WTC11 (cell line): ENCODE measurements around the gene PSMD13.

Experiments used
- E2F4 ChIP-seq: sonication (generic); formaldehyde crosslinking; IDR thresholded peaks from 2 replicates; pipeline ENCODE4 v1.8.1; 2022; ENCODE audit warnings: low read depth, mild to moderate bottlenecking, moderate library complexity, missing genetic modification reagents, borderline replicate concordance
- ESRRA ChIP-seq: sonication (generic); formaldehyde crosslinking; IDR thresholded peaks from 2 replicates; pipeline ENCODE4 v1.8.1; 2022; ENCODE audit warnings: mild to moderate bottlenecking, missing genetic modification reagents, borderline replicate concordance
- ETV6 ChIP-seq: sonication (generic); formaldehyde crosslinking; IDR thresholded peaks from 2 replicates; pipeline ENCODE4 v1.8.1; 2022; ENCODE audit warnings: mild to moderate bottlenecking, missing genetic modification reagents
- IRF2 ChIP-seq: sonication (generic); formaldehyde crosslinking; IDR thresholded peaks from 2 replicates; pipeline ENCODE4 v1.8.0; 2022; ENCODE audit warnings: low read depth, missing genetic modification reagents, borderline replicate concordance
- JUN ChIP-seq: sonication (generic); formaldehyde crosslinking; IDR thresholded peaks from 2 replicates; pipeline ENCODE4 v1.8.0; 2023; ENCODE audit warnings: mild to moderate bottlenecking, missing genetic modification reagents
- MXD4 ChIP-seq: fragments of 250-450 bp; sonication (Bioruptor Pico); IDR thresholded peaks from 2 replicates; pipeline ENCODE4 v1.8.0; 2021; ENCODE audit warnings: mild to moderate bottlenecking, moderate library complexity, borderline replicate concordance
- NR1H2 ChIP-seq: sonication (generic); formaldehyde crosslinking; IDR thresholded peaks from 2 replicates; pipeline ENCODE4 v1.9.0; 2021; ENCODE audit warnings: mild to moderate bottlenecking, moderate library complexity, missing genetic modification reagents
- NR3C1 ChIP-seq: sonication (generic); formaldehyde crosslinking; conservative IDR thresholded peaks from 2 replicates; pipeline ENCODE4 v1.8.1; 2023; ENCODE audit warnings: low read depth, mild to moderate bottlenecking, missing genetic modification reagents
- SP1 ChIP-seq: sonication (generic); formaldehyde crosslinking; conservative IDR thresholded peaks from 2 replicates; pipeline ENCODE4 v1.8.1; 2022; ENCODE audit warnings: missing genetic modification reagents
- USF1 ChIP-seq: sonication (generic); formaldehyde crosslinking; IDR thresholded peaks from 2 replicates; pipeline ENCODE4 v1.8.0; 2022; ENCODE audit warnings: mild to moderate bottlenecking, missing genetic modification reagents
- ZNF219 ChIP-seq: sonication (generic); formaldehyde crosslinking; IDR thresholded peaks from 2 replicates; pipeline ENCODE4 v1.8.0; 2023; ENCODE audit warnings: missing genetic modification reagents, mild to moderate bottlenecking, borderline replicate concordance
- TF ChIP-seq, protein P1 (sequence below): fragments of 200-600 bp; IDR thresholded peaks from 2 replicates; pipeline ENCODE4 v1.8.0; 2022; ENCODE audit warnings: antibody characterized with exemption
- TF ChIP-seq, protein P2 (sequence below): sonication (generic); formaldehyde crosslinking; IDR thresholded peaks from 2 replicates; pipeline ENCODE4 v1.8.1; 2023; ENCODE audit warnings: mild to moderate bottlenecking, missing genetic modification reagents
- TF ChIP-seq, protein P3 (sequence below): fragments of 250-450 bp; sonication (Bioruptor Pico); IDR thresholded peaks from 2 replicates; pipeline ENCODE4 v2.1.2; 2022; ENCODE audit warnings: mild to moderate bottlenecking, moderate library complexity

DNA sequence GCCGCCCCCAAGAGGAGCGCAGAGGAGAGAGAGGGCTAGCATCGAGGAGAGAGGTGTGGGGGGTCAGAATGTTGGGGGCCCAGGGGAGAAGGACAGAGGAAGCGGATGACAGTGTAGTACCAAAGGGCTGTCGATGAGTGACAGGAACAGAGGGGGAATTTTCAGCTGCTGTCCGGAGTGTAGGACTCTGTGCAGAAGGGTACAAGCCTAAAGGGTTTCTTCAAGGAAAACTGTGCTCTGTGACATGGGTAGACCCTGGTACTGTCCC lies 36.1 kb downstream of the PSMD13 start:
- TF ChIP-seq, protein P1, sequence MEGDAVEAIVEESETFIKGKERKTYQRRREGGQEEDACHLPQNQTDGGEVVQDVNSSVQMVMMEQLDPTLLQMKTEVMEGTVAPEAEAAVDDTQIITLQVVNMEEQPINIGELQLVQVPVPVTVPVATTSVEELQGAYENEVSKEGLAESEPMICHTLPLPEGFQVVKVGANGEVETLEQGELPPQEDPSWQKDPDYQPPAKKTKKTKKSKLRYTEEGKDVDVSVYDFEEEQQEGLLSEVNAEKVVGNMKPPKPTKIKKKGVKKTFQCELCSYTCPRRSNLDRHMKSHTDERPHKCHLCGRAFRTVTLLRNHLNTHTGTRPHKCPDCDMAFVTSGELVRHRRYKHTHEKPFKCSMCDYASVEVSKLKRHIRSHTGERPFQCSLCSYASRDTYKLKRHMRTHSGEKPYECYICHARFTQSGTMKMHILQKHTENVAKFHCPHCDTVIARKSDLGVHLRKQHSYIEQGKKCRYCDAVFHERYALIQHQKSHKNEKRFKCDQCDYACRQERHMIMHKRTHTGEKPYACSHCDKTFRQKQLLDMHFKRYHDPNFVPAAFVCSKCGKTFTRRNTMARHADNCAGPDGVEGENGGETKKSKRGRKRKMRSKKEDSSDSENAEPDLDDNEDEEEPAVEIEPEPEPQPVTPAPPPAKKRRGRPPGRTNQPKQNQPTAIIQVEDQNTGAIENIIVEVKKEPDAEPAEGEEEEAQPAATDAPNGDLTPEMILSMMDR = no peak
- no peak for TF ChIP-seq USF1 (CRISPR knock-in tag)
- TF ChIP-seq MXD4 (CRISPR knock-in tag) = no peak
- no peak for TF ChIP-seq NR1H2
- no peak for TF ChIP-seq JUN (CRISPR knock-in tag)
- no peak for TF ChIP-seq IRF2 (CRISPR knock-in tag)
- no peak for TF ChIP-seq ETV6 (CRISPR knock-in tag)
- TF ChIP-seq ESRRA (CRISPR knock-in tag) = no peak
- no peak for TF ChIP-seq ZNF219 (CRISPR knock-in tag)
- TF ChIP-seq NR3C1 = no peak
- TF ChIP-seq, protein P2, sequence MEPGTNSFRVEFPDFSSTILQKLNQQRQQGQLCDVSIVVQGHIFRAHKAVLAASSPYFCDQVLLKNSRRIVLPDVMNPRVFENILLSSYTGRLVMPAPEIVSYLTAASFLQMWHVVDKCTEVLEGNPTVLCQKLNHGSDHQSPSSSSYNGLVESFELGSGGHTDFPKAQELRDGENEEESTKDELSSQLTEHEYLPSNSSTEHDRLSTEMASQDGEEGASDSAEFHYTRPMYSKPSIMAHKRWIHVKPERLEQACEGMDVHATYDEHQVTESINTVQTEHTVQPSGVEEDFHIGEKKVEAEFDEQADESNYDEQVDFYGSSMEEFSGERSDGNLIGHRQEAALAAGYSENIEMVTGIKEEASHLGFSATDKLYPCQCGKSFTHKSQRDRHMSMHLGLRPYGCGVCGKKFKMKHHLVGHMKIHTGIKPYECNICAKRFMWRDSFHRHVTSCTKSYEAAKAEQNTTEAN = no peak
- TF ChIP-seq, protein P3, sequence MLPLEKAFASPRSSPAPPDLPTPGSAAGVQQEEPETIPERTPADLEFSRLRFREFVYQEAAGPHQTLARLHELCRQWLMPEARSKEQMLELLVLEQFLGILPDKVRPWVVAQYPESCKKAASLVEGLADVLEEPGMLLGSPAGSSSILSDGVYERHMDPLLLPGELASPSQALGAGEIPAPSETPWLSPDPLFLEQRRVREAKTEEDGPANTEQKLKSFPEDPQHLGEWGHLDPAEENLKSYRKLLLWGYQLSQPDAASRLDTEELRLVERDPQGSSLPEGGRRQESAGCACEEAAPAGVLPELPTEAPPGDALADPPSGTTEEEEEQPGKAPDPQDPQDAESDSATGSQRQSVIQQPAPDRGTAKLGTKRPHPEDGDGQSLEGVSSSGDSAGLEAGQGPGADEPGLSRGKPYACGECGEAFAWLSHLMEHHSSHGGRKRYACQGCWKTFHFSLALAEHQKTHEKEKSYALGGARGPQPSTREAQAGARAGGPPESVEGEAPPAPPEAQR (CRISPR knock-in tag) = no peak
- no peak for TF ChIP-seq SP1 (CRISPR knock-in tag)
- no peak for TF ChIP-seq E2F4 (CRISPR knock-in tag)
